Psoas muscle (tissue), 8 donors: Measurements from ENCODE around the gene HNRNPD. TPM values are rescaled to one million over a fixed set of nuclear protein-coding genes. Genes with fewer than 3 reads are reported as not detected.

Source experiments
- ATAC-seq, 4 donors: fragments of 200-7000 bp; cut with Tn5 transposase; one replicate each; pipeline ENCODE4 v1.9.1; 2020; ENCODE audit warnings: moderate library complexity in 3 of 4, mild to moderate bottlenecking in 2 of 4
- DNase-seq, 2 donors: peaks; one replicate each; pipeline ENCODE4 v3.0.0-alpha.2; 2020
- H3K27ac ChIP-seq: fragments of 200-600 bp; one replicate; pipeline ENCODE4 v1.8.0; 2022
- H3K27me3 ChIP-seq, 3 donors: fragments of 200-600 bp in 1 of 3; one replicate each; pipeline versions ENCODE4 v1.6.1 to v1.8.0; 2013 to 2022; ENCODE audit warnings: low read length in 2 of 3, mild to moderate bottlenecking in 2 of 3, moderate library complexity in 1 of 3; ENCODE audit not compliant: insufficient read depth in 3 of 3
- H3K36me3 ChIP-seq, 2 donors: fragments of 200-600 bp in 1 of 2; one replicate each; pipeline versions ENCODE4 v1.6.1 to v1.8.0; 2013 to 2022; ENCODE audit warnings: low read depth in 1 of 2, mild to moderate bottlenecking in 1 of 2, moderate library complexity in 1 of 2; ENCODE audit not compliant: insufficient read depth in 1 of 2
- H3K4me1 ChIP-seq: fragments of 200-600 bp; one replicate; pipeline ENCODE4 v1.8.0; 2022
- H3K4me3 ChIP-seq: fragments of 200-600 bp; one replicate; pipeline ENCODE4 v1.8.0; 2022; ENCODE audit warnings: mild to moderate bottlenecking
- H3K9me3 ChIP-seq: fragments of 200-600 bp; one replicate; pipeline ENCODE4 v1.8.0; 2022
- WGBS, 3 donors: extraction: QIAGEN DNeasy Blood & Tissue Kit; methylation state at CpG; one replicate each; pipeline versions ENCODE4 v1.1.6 to v1.1.7; 2013; 5-methylcytosine and 5-hydroxymethylcytosine counted together
- intact Hi-C, 2 donors: fragments of 100-400 bp; cut with DNase I; formaldehyde crosslinking; loops; one replicate each; pipeline versions ENCODE4 v1.11.0 to v1.14.2; 2022
- polyA plus RNA-seq, 3 donors: library from polyadenylated mRNA; stranded (reverse); fragments of 200-250 nt; gene quantifications; one replicate each; pipeline ENCODE4 v1.2.3, GENCODE V29; 2013
- total RNA-seq, 4 donors: library from RNA; stranded (reverse); fragmentation: NEBNext Ultra II Directional in 2 of 4; extraction: Animal tissue kit (Norgen Biotek cat#: 25700) in 2 of 4; gene quantifications; one replicate each; pipeline versions ENCODE4 v1.2.1 to v1.2.4, GENCODE V29; 2021 to 2023
- TF ChIP-seq, protein P1 (sequence below): fragments of 200-600 bp; IDR thresholded peaks from one replicate; pipeline ENCODE4 v1.8.0; 2022; ENCODE audit warnings: antibody characterized with exemption
- donor health status: healthy with polysubstance abuse.
- donor health status: DM: no; HTN: no; CAD: no; lungs with moderate emphysema.
- donor health status: Bipolar disorder and iron deficiency.
- donor health status: healthy.
- donor health status: DM: yes; HTN: yes; CAD: no.
- donor health status: DM: no; HTN: no; CAD: no.
- donor health status: DM: no; HTN: no; CAD: no.
- donor health status: DM: yes; HTN: yes; CAD: no.

HNRNPD gene
- total and polyA plus RNA-seq, 7 donors: 82.0 to 158 (median 117) TPM

DNA sequence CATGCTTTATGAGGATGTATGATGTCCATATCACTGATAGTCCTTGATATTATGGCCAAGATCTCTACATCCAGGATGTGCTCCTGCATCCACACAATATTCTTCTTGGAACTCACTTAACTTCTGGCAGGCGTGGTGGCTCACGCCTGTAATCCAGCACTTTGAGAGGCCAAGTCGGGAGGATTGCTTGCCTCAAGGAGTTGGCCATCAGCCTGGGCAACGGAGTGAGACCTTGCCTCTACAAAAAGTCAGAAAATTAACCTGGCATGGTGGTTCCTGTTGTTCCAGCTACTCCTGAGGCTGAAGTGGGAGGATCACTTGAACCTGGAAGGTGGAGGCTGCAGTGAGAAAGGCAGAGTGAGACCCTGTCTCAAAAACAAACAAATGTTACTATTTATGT is 2.3 kb upstream of the HNRNPD start:
- WGBS, 3 donors: 63 to 82% (median 66%) methylated on average over 4 of the region's 4 CpGs
- intact Hi-C loops: loop anchor here (10.0 kb wide), 4 partner anchors 519 to 1079 kb away; partner anchors contain the start of genes COPS4 (in 1 of the 2), HELQ (in 1 of the 2), LIN54 (in 1 of the 2) and MRPS18C (in 1 of the 2)
- Histone ChIP-seq H3K4me1 (peaks cover 28% of the 10 kb centered on the region), H3K27ac (peak overlapping the region; percentile 95), H3K27me3 (no peaks in the 10 kb centered on the region), H3K9me3 (no peaks in the 10 kb centered on the region), H3K4me3 (peak overlapping the region; percentile 84), H3K36me3 (peaks cover 0 to 1% of the 10 kb centered on the region in 2 donors)
- ATAC-seq: no peak
- DNase-seq: no peak
- TF ChIP-seq, protein P1, sequence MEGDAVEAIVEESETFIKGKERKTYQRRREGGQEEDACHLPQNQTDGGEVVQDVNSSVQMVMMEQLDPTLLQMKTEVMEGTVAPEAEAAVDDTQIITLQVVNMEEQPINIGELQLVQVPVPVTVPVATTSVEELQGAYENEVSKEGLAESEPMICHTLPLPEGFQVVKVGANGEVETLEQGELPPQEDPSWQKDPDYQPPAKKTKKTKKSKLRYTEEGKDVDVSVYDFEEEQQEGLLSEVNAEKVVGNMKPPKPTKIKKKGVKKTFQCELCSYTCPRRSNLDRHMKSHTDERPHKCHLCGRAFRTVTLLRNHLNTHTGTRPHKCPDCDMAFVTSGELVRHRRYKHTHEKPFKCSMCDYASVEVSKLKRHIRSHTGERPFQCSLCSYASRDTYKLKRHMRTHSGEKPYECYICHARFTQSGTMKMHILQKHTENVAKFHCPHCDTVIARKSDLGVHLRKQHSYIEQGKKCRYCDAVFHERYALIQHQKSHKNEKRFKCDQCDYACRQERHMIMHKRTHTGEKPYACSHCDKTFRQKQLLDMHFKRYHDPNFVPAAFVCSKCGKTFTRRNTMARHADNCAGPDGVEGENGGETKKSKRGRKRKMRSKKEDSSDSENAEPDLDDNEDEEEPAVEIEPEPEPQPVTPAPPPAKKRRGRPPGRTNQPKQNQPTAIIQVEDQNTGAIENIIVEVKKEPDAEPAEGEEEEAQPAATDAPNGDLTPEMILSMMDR: no peak

DNA sequence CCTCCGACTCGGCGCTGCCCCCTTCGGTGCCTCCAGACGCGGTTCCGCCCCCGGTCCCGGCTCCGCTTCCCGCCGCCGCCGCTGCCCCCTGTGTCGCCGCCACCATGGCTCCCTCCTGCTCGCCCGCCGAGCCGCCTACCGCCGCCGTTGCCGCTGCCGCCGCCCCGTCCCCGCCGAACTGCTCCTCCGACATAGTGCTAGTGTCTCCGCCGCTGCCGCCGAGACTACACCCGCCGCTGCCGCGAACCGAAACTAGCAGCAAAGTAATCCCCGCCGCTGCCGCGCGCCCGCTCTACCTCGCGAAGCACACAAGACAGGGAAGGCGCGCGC is 340 bp downstream of the HNRNPD start:
- ATAC-seq: peak; percentile 9 to 38 (median 22)
- 0 to 1% (median 0%) methylated on average over 25 to 50 of the region's 50 CpGs for WGBS, 3 donors
- peaks cover 37% of the 10 kb centered on the region for H3K4me1 ChIP-seq
- intact Hi-C loops: loop anchor here (5.0 to 10.0 kb wide), 5 partner anchors 86 to 1081 kb away; partner anchors contain the start of genes COPS4 (in 1 of the 2), HELQ (in 1 of the 2), LIN54 (in 1 of the 2) and MRPS18C (in 1 of the 2)
- H3K36me3 ChIP-seq: peaks cover 2 to 11% of the 10 kb centered on the region in 2 donors
- DNase-seq: no peak
- peak overlapping the region; percentile 95 for H3K27ac ChIP-seq
- TF ChIP-seq, protein P1: no peak
- H3K9me3 ChIP-seq: no peaks in the 10 kb centered on the region
- no peaks in the 10 kb centered on the region for H3K27me3 ChIP-seq
- peak overlapping the region; percentile 84 for H3K4me3 ChIP-seq

DNA sequence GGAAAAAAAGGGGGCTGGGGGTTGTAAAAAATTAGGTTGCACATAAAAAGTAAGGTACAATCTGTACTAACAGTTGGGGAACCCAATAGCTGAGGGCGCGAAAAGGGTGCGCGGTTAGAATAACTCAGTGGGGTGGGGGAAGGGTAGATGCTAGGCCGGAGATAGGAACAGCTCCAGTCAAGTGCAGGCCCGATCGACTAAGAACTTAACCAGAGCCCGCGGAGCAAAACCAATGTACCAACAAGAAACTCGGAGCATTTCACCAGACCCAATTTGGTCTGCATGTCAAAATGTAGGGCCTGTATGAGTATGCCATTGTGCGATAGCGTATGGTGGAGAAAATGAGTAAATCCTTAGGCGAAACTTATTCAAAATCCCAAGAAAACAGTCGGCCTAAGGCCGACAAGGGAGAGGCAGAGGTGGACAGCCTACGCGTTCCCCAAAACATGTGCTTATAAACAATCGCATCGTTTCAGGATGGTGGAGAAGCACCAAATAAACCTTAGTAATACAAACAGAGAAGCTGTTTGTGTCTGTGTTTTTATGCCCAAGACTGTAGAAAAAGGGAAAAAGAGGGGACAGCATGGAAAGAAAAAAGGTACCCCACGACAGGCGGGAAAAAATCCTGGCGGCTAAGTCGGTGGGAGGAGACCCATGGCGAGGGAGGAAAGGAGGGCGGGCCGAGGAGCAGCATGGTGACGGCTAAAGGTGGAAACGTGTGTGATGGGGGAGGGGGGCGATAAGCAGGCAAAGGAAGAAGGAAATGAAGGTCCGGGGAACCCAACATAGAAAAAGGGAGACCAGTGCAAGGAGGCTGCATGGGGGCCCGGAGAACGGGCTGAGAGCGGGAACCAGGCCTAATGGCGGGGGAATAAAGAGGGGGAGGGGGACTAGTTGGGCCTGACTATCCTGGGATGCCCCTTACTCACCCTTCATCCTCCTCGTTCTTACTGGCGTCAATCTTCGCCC is 990 bp downstream of the HNRNPD start:
- no peaks in the 10 kb centered on the region for H3K9me3 ChIP-seq

DNA sequence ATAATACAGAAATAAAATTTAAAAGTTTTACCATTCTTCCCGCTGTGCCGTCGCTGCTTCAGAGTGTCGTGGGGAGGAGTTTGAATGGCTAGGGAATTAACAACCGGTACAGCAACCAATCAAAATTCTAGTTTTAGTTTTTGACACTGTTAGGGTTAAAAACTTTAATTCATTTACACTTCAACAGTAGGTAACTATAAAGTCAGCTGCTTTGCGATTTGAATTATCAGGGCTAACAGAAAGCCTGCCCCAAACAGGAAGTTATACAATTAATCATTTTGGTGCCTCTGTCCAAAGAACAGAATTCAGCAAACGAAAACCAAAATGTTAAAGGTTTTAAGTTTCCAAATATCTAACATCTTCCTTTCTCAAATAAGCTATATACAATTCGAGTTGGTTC is 2.3 kb downstream of the HNRNPD start:
- intact Hi-C loops: loop anchor here (5.0 to 10.0 kb wide), 5 partner anchors 84 to 1083 kb away; partner anchors contain the start of genes COPS4 (in 1 of the 2), HELQ (in 1 of the 2), LIN54 (in 1 of the 2) and MRPS18C (in 1 of the 2)
- TF ChIP-seq, protein P1: no peak
- Histone ChIP-seq H3K4me3 (peak overlapping the region; percentile 84), H3K27ac (peak overlapping the region; percentile 95), H3K36me3 (peaks cover 7 to 22% of the 10 kb centered on the region in 2 donors), H3K9me3 (no peaks in the 10 kb centered on the region), H3K27me3 (no peaks in the 10 kb centered on the region), H3K4me1 (peaks cover 57% of the 10 kb centered on the region)
- ATAC-seq (no peak), DNase-seq (no peak)
- WGBS, 3 donors: 1 to 2% (median 2%) methylated on average over 8 of the region's 8 CpGs

More for the DNA sequence above, 990 bp downstream of the HNRNPD start:
- DNase-seq (peak; percentile 66 to 78), ATAC-seq (peak; percentile 18 to 53 (median 41))
- WGBS, 3 donors: 1% methylated on average over 32 to 37 of the region's 37 CpGs
- TF ChIP-seq, protein P1: no peak
- H3K4me1 ChIP-seq: peaks cover 44% of the 10 kb centered on the region
- peaks cover 2 to 16% of the 10 kb centered on the region in 2 donors for H3K36me3 ChIP-seq
- intact Hi-C loops: loop anchor here (5.0 to 10.0 kb wide), 5 partner anchors 86 to 1082 kb away; partner anchors contain the start of genes COPS4 (in 1 of the 2), HELQ (in 1 of the 2), LIN54 (in 1 of the 2) and MRPS18C (in 1 of the 2)
- H3K27me3 ChIP-seq: no peaks in the 10 kb centered on the region
- peak overlapping the region; percentile 95 for H3K27ac ChIP-seq
- H3K4me3 ChIP-seq: peak overlapping the region; percentile 84
